GM23248 (cell line): ENCODE results near the gene RTEL1. TPM values are rescaled to one million over a fixed set of nuclear protein-coding genes. Genes with fewer than 3 reads are reported as not detected.

Experiments
- DNase-seq: peaks from one replicate; pipeline ENCODE4 v3.0.0-alpha.2; 2015
- H2AFZ ChIP-seq: fragments of 200-600 bp; sonication (generic); 2 replicates; pipeline ENCODE4 v1.6.1; 2016; ENCODE audit warnings: antibody characterized with exemption
- H3F3A ChIP-seq: fragments of 200-600 bp; sonication (generic); 2 replicates; pipeline ENCODE4 v1.6.1; 2016; ENCODE audit warnings: mild to moderate bottlenecking, antibody characterized with exemption, mixed run types; ENCODE audit not compliant: insufficient read depth
- H3K27ac ChIP-seq: fragments of 200-600 bp; sonication (generic); 2 replicates; pipeline ENCODE4 v1.5.1; 2016; ENCODE audit warnings: mild to moderate bottlenecking
- H3K27me3 ChIP-seq: fragments of 200-600 bp; sonication (generic); replicated peaks from 2 replicates; pipeline ENCODE4 v1.6.1; 2016; ENCODE audit warnings: mild to moderate bottlenecking; ENCODE audit not compliant: insufficient read depth
- H3K36me3 ChIP-seq: fragments of 200-600 bp; sonication (generic); 2 replicates; pipeline ENCODE4 v1.6.1; 2016; ENCODE audit warnings: low read depth, mild to moderate bottlenecking
- H3K4me1 ChIP-seq: fragments of 200-600 bp; sonication (generic); 2 replicates; pipeline ENCODE4 v1.6.1; 2016; ENCODE audit warnings: mild to moderate bottlenecking; ENCODE audit not compliant: insufficient read depth
- H3K4me2 ChIP-seq: fragments of 200-600 bp; sonication (generic); one replicate; pipeline ENCODE4 v1.6.1; 2016; ENCODE audit warnings: mild to moderate bottlenecking; ENCODE audit not compliant: unreplicated experiment
- H3K4me3 ChIP-seq: fragments of 200-600 bp; sonication (generic); 2 replicates; pipeline ENCODE4 v1.5.1; 2016; ENCODE audit warnings: mild to moderate bottlenecking
- H3K79me2 ChIP-seq: fragments of 200-600 bp; sonication (generic); 2 replicates; pipeline ENCODE4 v1.6.1; 2016; ENCODE audit warnings: mild to moderate bottlenecking; ENCODE audit not compliant: insufficient read depth
- H3K9ac ChIP-seq: fragments of 200-600 bp; sonication (generic); 2 replicates; pipeline ENCODE4 v1.6.1; 2016; ENCODE audit warnings: mild to moderate bottlenecking
- H3K9me2 ChIP-seq: fragments of 200-600 bp; sonication (generic); 2 replicates; pipeline ENCODE4 v1.6.1; 2016; ENCODE audit warnings: mixed run types, mild to moderate bottlenecking, moderate library complexity; ENCODE audit not compliant: insufficient read depth
- H3K9me3 ChIP-seq: fragments of 200-600 bp; sonication (generic); one replicate; pipeline ENCODE4 v1.6.1; 2017; ENCODE audit warnings: low read depth
- H4K20me1 ChIP-seq: fragments of 200-600 bp; sonication (generic); 2 replicates; pipeline ENCODE4 v1.6.0; 2016; ENCODE audit not compliant: insufficient read depth
- EZH2 ChIP-seq: fragments of 200-600 bp; sonication (generic); IDR thresholded peaks from 2 replicates; pipeline ENCODE4 v1.6.1; 2018; ENCODE audit warnings: antibody characterized with exemption, mild to moderate bottlenecking; ENCODE audit not compliant: insufficient read depth, poor library complexity, severe bottlenecking
- EZH2phosphoT487 ChIP-seq: fragments of 200-600 bp; sonication (generic); IDR thresholded peaks from 2 replicates; pipeline ENCODE4 v1.6.1; 2018; ENCODE audit warnings: antibody characterized with exemption, moderate library complexity, mild to moderate bottlenecking, low read depth; ENCODE audit not compliant: insufficient read depth
- WGBS, 2 experiments: methylation state at CpG; one replicate each; pipeline ENCODE4 v1.1.6; 2015 to 2017; ENCODE audit warnings: low lambda C conversion rate in 2 of 2, low coverage in 1 of 2; ENCODE audit errors: missing lambda C conversion rate in 2 of 2; 5-methylcytosine and 5-hydroxymethylcytosine counted together
- in situ Hi-C: fragments of 300-500 bp; cut with MboI; formaldehyde crosslinking; loops from 2 replicates; pipeline ENCODE4 v1.15.0; 2020
- polyA plus RNA-seq: library from polyadenylated mRNA; unstranded; fragments of >200 nt; fragmentation: Nextera tagmentation; extraction: Ambion mirVana; gene quantifications from 2 replicates; pipeline ENCODE4 v1.2.1, GENCODE V29; 2016
- total RNA-seq: library from RNA; depleted of rRNA; stranded (reverse); fragments of >200 nt; shearing (Covaris generic); gene quantifications from 2 replicates; pipeline ENCODE4 v1.2.3, GENCODE V29; 2014

The RTEL1 gene
- total and polyA plus RNA-seq, 2 experiments from 2014 or later: 8.6 to 15.6 TPM

DNA sequence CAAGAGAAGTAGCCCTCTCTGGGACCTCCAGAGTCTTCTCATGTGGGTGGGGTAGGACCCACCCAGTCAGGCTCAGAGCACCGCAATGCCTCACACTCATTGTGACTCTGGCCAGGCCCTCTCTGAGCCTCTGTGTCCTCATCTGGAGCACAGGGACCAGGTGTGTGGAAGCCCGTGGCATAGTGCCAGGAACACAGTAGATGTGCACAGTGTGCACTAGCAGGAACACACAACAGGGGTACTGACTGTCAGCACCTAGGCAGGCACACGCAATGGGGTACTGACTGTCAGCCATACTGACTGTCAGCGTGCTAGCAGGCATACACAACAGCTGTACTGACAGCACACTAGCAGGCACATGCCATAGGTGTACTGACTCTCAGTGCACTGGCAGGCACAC lies 2.9 kb upstream of the RTEL1 start:
- H3K4me1 ChIP-seq: peaks cover 13% of the 10 kb centered on the region
- in situ Hi-C loops: no loop called here
- H3K27ac ChIP-seq: no peak overlapping the region
- no peaks in the 10 kb centered on the region for H4K20me1 ChIP-seq
- H3K9me3 ChIP-seq: no peaks in the 10 kb centered on the region
- no peak overlapping the region for H3K4me3 ChIP-seq
- peaks cover 14% of the 10 kb centered on the region for H3K79me2 ChIP-seq
- WGBS, 2 experiments: 55 to 56% methylated on average over 4 of the region's 4 CpGs
- TF ChIP-seq EZH2: no peak
- no peak for TF ChIP-seq EZH2phosphoT487
- H3K9ac ChIP-seq: no peak overlapping the region
- H3F3A ChIP-seq: peaks cover 7% of the 10 kb centered on the region; the same call in 1 of the 2 replicates
- no peaks in the 10 kb centered on the region for H3K36me3 ChIP-seq
- no peaks in the 10 kb centered on the region for H3K27me3 ChIP-seq
- DNase-seq: no peak
- no peak overlapping the region for H2AFZ ChIP-seq
- H3K9me2 ChIP-seq: no peaks in the 10 kb centered on the region
- H3K4me2 ChIP-seq: no peak overlapping the region

DNA sequence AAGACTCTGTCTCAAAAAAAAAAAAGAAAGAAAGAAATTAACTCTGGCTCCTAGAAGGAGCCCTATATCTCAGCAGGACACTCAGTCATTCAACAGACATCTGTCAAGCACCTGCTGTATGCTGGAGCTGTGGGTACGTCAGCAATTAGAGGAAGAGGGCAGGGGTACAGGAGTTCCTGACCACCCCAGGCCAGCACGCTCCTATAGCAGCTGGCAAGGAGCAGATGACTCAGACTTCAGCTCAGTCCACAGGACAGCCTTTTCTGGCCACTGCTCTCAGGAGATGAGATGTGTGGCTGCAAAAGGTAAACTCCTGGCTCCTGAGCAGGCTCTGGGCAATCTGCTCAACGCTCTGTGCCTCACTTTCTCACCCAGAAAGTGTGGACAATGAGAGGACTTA lies 1.7 kb upstream of the RTEL1 start:
- Histone ChIP-seq H3K9ac (no peak overlapping the region), H3F3A (peaks cover 7% of the 10 kb centered on the region; the same call in 1 of the 2 replicates), H3K9me3 (no peaks in the 10 kb centered on the region), H3K9me2 (no peaks in the 10 kb centered on the region), H3K4me3 (no peak overlapping the region), H3K4me1 (peaks cover 13% of the 10 kb centered on the region), H4K20me1 (no peaks in the 10 kb centered on the region), H3K27me3 (no peaks in the 10 kb centered on the region), H3K27ac (no peak overlapping the region), H3K36me3 (no peaks in the 10 kb centered on the region), H2AFZ (no peak overlapping the region), H3K4me2 (no peak overlapping the region), H3K79me2 (peaks cover 26% of the 10 kb centered on the region)
- no peak for DNase-seq
- no peak for TF ChIP-seq EZH2
- 100% methylated on average over 3 of the region's 3 CpGs for WGBS, 2 experiments
- in situ Hi-C loops: no loop called here

DNA sequence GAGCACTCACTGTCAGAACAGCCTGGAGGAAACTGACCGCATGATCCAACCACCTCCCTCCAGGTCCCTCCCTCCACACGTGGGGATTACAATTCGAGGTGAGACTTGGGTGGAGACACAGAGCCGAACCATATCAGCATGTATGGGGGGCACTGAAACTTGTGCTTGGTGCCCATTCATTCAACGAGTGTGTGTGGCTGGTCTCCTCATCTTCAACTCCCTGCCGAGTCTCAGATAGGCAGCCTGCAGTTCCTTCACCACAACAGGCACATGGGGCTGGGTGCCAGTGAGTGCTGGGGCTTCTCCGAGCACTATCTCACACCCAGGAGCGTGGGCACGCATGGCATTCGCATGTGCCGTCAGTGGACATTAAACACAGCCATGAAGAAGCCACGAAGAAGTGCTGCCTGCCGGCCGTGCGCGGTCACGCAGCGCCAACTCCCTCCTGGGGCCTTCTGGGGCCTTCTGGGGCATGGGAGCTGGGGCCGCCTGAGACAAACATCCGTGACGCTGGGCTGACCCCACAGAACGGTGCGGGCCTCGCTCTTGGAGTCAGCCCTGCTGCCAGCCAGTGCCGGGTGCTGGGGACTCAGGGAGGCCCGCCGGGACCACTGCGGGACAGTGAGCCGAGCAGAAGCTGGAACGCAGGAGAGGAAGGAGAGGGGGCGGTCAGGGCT lies 714 bp upstream of the RTEL1 start:
- peaks cover 7% of the 10 kb centered on the region; the same call in 1 of the 2 replicates for H3F3A ChIP-seq
- peaks cover 35% of the 10 kb centered on the region for H3K79me2 ChIP-seq
- H3K4me3 ChIP-seq: peak overlapping the region; percentile 85
- WGBS, 2 experiments: 15 to 20% methylated on average over 31 of the region's 31 CpGs
- no peaks in the 10 kb centered on the region for H3K9me3 ChIP-seq
- in situ Hi-C loops: no loop called here
- TF ChIP-seq EZH2: no peak
- TF ChIP-seq EZH2phosphoT487: no peak
- H3K27ac ChIP-seq: peak overlapping the region; percentile 75
- H4K20me1 ChIP-seq: no peaks in the 10 kb centered on the region
- H3K4me2 ChIP-seq: peak overlapping the region; percentile 68
- H3K27me3 ChIP-seq: no peaks in the 10 kb centered on the region
- H3K9ac ChIP-seq: peak overlapping the region; percentile 88
- DNase-seq: peak; percentile 58
- peak overlapping the region; percentile 81 for H2AFZ ChIP-seq
- H3K9me2 ChIP-seq: no peaks in the 10 kb centered on the region
- H3K36me3 ChIP-seq: no peaks in the 10 kb centered on the region
- H3K4me1 ChIP-seq: peaks cover 13% of the 10 kb centered on the region

DNA sequence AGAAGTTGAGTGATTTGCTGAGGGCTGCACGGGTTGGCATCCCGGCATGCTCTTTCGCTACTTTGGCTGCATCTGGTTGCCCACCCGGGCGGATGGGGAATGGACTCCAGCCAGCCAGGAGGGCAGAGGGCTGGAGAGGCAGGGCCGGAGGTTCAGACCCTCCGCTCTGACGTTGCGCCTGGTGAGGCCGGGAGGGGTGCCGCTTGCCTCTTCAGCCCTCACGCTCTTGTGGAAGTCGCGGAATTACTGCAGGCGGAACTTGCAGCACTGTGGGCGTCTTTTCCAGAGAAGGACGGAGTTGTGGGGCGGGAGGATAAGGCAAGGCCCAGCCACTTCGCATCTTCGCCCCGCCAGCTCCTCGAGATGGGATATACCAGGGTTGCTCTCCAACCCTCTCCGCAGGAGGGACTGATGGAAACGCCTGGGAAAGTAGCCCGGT lies 656 bp downstream of the RTEL1 start:
- Histone ChIP-seq H3K9ac (peak overlapping the region; percentile 88), H3K79me2 (peaks cover 43% of the 10 kb centered on the region), H3K9me3 (no peaks in the 10 kb centered on the region), H3K27me3 (no peaks in the 10 kb centered on the region), H4K20me1 (no peaks in the 10 kb centered on the region), H3K4me3 (peak overlapping the region; percentile 85), H3F3A (peaks cover 7% of the 10 kb centered on the region; the same call in 1 of the 2 replicates), H3K9me2 (no peaks in the 10 kb centered on the region), H3K4me1 (peaks cover 13% of the 10 kb centered on the region), H3K4me2 (peak overlapping the region; percentile 78), H3K36me3 (no peaks in the 10 kb centered on the region), H3K27ac (peak overlapping the region; percentile 75), H2AFZ (peak overlapping the region; percentile 81)
- DNase-seq: peak; percentile 81
- in situ Hi-C loops: no loop called here
- TF ChIP-seq EZH2 (no peak), EZH2phosphoT487 (no peak)
- 0% methylated on average over 25 of the region's 25 CpGs for WGBS, 2 experiments
